Measurements from ENCODE around the gene DGKZ. TPM values are rescaled to one million over a fixed set of nuclear protein-coding genes. Genes with fewer than 3 reads are reported as not detected.

The DGKZ gene
- total RNA-seq, 4 donors from 2014 or later: 13.5 to 55.3 (median 42.8) TPM

DNA sequence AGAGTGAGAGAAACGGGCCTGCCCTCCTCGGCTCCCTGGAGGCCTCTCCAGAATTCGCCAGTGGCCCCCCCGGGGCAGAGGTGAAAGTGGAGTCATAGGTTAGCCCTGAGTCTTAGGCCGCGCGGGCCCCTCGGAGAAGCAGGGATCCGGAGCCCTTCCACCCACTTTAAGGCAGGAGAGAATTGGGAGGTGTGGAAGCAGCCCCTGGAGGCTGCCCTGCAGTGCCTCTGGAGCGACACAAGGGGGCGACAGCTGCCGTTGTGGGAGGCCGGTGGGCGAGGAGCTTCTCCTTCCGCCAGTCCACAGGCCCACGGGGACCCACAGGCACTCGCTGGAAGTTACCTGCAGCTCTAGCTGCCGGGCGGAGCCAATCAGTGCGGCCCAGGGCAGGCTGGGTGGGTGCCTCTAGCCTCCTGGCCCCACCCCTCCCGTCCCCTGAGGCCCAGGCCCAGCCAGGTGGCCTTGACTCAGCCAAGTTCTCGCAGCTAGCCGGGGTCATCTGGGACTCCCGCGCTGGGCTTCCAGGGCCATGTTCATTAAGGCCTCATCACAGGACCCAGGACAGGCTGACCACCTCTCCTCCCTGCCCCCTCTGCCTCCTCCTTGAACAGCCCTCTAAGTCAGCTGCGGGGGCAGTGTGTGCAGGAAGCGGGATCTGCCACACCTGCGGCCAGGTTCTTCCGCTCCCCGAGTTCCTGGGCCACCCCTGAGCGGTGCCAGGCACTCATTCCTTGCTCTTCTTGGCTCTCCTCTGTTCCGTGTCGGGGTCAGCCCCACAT lies 5.0 kb downstream of the DGKZ start:
- Histone ChIP-seq H3K27me3 (no peaks in the 10 kb centered on the region), H3K9me3 (no peaks in the 10 kb centered on the region), H3K27ac (peak overlapping the region in 1 of 2 donors; percentile 31), H3K36me3 (no peaks in the 10 kb centered on the region), H3K4me3 (no peak overlapping the region), H3K4me1 (peaks cover 0 to 15% of the 10 kb centered on the region in 2 donors)
- TF ChIP-seq POLR2A (IDR thresholded peaks at IDR 0.05): no peak
- TF ChIP-seq, protein P1, sequence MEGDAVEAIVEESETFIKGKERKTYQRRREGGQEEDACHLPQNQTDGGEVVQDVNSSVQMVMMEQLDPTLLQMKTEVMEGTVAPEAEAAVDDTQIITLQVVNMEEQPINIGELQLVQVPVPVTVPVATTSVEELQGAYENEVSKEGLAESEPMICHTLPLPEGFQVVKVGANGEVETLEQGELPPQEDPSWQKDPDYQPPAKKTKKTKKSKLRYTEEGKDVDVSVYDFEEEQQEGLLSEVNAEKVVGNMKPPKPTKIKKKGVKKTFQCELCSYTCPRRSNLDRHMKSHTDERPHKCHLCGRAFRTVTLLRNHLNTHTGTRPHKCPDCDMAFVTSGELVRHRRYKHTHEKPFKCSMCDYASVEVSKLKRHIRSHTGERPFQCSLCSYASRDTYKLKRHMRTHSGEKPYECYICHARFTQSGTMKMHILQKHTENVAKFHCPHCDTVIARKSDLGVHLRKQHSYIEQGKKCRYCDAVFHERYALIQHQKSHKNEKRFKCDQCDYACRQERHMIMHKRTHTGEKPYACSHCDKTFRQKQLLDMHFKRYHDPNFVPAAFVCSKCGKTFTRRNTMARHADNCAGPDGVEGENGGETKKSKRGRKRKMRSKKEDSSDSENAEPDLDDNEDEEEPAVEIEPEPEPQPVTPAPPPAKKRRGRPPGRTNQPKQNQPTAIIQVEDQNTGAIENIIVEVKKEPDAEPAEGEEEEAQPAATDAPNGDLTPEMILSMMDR (IDR thresholded peaks at IDR 0.05): peak; percentile 32 to 57 (median 42)
- intact Hi-C loops (cut with DNase I; ENCODE audit: low total_unique reads): no loop called here
- DNase-seq: peak in 1 of 2 donors; percentile 48

DNA sequence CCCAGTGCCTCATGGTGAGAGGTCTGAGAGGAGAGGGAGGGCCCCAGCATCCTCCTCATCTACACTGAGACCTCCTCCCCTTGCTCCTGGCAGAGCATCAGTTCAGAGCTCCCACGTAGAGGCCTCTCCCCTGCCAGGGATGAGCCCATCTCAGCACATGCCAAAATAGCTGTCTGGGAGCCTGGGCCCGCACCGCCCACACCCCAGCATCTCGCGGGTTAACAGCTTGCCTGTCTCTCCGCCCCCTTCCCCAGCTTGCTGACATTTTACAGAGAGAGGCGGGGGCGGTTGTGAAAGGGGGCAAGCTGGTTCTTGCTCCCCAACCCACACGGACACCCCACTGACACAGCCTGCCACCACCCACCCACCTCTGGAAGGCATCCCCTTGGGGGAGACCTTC lies 6.4 kb downstream of the DGKZ start:
- intact Hi-C loops (cut with DNase I; ENCODE audit: low total_unique reads): no loop called here
- Histone ChIP-seq H3K27ac (peak overlapping the region; percentile 4 to 7), H3K4me1 (peaks cover 0 to 6% of the 10 kb centered on the region in 2 donors), H3K9me3 (no peaks in the 10 kb centered on the region), H3K27me3 (no peaks in the 10 kb centered on the region), H3K36me3 (no peaks in the 10 kb centered on the region), H3K4me3 (no peak overlapping the region)
- peak in 1 of 2 donors; percentile 50 for DNase-seq
- TF ChIP-seq, protein P1 (IDR thresholded peaks at IDR 0.05): no peak
- no peak for TF ChIP-seq POLR2A (IDR thresholded peaks at IDR 0.05)

DNA sequence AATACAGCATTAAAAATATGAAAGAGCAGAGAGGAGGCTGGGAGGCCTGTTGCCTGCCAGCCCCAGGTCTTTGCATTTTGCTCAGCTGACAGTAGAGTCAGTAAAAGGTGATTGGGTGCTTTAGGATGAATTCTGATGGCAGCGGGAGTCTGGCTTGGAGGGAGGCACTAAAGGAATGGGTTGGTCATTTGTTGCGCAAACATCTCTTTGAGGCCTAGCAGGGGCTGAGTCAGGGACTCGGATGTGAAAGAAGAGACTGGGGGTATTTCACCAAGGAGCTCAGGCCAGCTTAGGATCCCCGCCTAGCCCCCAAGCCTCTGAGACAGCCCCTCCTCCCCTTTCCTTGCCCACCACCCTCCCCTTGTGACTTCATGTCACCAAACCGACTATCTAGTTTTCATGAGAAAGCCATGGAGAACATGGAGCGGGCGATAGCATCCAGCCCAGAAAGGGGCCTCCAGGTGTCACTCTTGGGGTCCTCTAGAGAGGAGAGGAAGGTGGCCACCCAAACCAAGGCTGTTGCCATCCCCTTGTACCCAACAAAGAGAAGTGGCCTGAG lies 9.7 kb downstream of the DGKZ start:
- intact Hi-C loops (cut with DNase I; ENCODE audit: low total_unique reads): no loop called here
- no peak overlapping the region for H3K4me3 ChIP-seq
- H3K36me3 ChIP-seq: no peaks in the 10 kb centered on the region
- peaks cover 0 to 11% of the 10 kb centered on the region in 2 donors for H3K4me1 ChIP-seq
- H3K27ac ChIP-seq: no peak overlapping the region
- no peaks in the 10 kb centered on the region for H3K9me3 ChIP-seq
- TF ChIP-seq, protein P1 (IDR thresholded peaks at IDR 0.05): no peak
- TF ChIP-seq POLR2A (IDR thresholded peaks at IDR 0.05): no peak
- H3K27me3 ChIP-seq: no peaks in the 10 kb centered on the region
- DNase-seq: no peak

DNA sequence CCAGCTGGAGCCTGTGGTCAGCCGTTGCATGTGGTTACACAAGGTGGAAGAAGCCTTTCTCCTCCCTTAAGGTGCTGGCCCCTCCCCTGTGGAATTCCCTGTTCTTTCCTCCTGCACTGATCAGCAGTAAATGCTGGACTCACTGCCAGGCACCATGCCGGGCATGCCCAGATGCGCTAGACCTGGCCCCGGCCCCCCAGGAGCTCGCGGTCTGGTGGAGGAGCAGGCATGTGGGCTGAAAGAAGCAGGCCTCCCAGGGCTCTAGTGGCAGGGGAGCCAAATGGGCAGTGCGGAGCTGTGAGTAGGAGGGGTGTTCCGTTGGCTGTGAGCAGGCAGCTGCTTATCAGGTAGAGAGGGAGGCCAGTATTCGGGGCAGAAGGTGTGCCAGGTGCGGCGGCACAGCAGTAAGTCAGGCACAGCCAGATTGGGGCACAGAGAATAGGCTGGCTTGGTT lies 10.2 kb downstream of the DGKZ start:
- H3K4me3 ChIP-seq: no peak overlapping the region
- peaks cover 0 to 7% of the 10 kb centered on the region in 2 donors for H3K4me1 ChIP-seq
- TF ChIP-seq POLR2A (IDR thresholded peaks at IDR 0.05): no peak
- TF ChIP-seq, protein P1 (IDR thresholded peaks at IDR 0.05): no peak
- H3K27ac ChIP-seq: no peak overlapping the region
- no peaks in the 10 kb centered on the region for H3K36me3 ChIP-seq
- H3K27me3 ChIP-seq: no peaks in the 10 kb centered on the region
- intact Hi-C loops (cut with DNase I; ENCODE audit: low total_unique reads): no loop called here
- DNase-seq: no peak
- no peaks in the 10 kb centered on the region for H3K9me3 ChIP-seq

DNA sequence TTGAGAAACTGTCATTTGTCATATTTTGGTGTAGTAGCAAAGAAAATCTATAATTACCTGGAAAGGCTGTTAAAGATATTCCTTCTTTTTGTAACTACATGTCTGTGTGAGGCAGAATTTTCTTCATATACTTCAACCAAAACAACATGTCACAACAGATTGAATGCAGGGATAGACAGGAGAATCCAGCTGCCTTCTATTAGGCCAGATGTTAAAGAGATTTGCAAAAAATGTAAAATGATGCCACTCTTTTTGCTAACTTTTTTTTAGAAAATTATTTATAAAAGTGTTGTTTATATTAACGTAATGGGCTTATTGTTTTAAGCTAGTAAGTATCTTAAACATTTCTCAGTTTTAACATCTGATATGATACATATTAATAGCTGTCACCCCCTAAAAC lies 12.7 kb downstream of the DGKZ start:
- H3K36me3 ChIP-seq: no peaks in the 10 kb centered on the region
- DNase-seq: no peak
- TF ChIP-seq, protein P1 (IDR thresholded peaks at IDR 0.05): no peak
- no peak for TF ChIP-seq POLR2A (IDR thresholded peaks at IDR 0.05)
- H3K4me3 ChIP-seq: no peak overlapping the region
- no peaks in the 10 kb centered on the region for H3K9me3 ChIP-seq
- H3K4me1 ChIP-seq: peaks cover 0 to 7% of the 10 kb centered on the region in 2 donors
- intact Hi-C loops (cut with DNase I; ENCODE audit: low total_unique reads): no loop called here
- no peaks in the 10 kb centered on the region for H3K27me3 ChIP-seq
- H3K27ac ChIP-seq: no peak overlapping the region
